Measurements from ENCODE around the gene C1QTNF12.
A peak's percentile ranks its signal among the peaks of the same experiment; 100 is the strongest.

C1QTNF12 gene

GRCh38 chr1:1208713-1209433 is 37.6 kb downstream of the C1QTNF12 start:
- H3K27me3 ChIP-seq (ENCODE audit: low read depth): no peaks in the 10 kb centered on the region
- in situ Hi-C loops (cut with MboI; ENCODE audit: low sequenced_read_pairs): no loop called here
- no peaks in the 10 kb centered on the region for H3K4me1 ChIP-seq
- H3K36me3 ChIP-seq (replicated peaks): no peaks in the 10 kb centered on the region
- no peak for DNase-seq (ENCODE audit: low spot score in 2 of 2)
- H3K9me3 ChIP-seq: no peaks in the 10 kb centered on the region
- H3K4me3 ChIP-seq: no peak overlapping the region

GRCh38 chr1:1207571-1207892 is 39.0 kb downstream of the C1QTNF12 start:
- H3K27me3 ChIP-seq (ENCODE audit: low read depth): no peaks in the 10 kb centered on the region
- no peaks in the 10 kb centered on the region for H3K4me1 ChIP-seq
- no peak for DNase-seq (ENCODE audit: low spot score in 2 of 2)
- no peak overlapping the region for H3K4me3 ChIP-seq
- no peaks in the 10 kb centered on the region for H3K36me3 ChIP-seq (replicated peaks)
- in situ Hi-C loops (cut with MboI; ENCODE audit: low sequenced_read_pairs): no loop called here
- no peaks in the 10 kb centered on the region for H3K9me3 ChIP-seq

DNA sequence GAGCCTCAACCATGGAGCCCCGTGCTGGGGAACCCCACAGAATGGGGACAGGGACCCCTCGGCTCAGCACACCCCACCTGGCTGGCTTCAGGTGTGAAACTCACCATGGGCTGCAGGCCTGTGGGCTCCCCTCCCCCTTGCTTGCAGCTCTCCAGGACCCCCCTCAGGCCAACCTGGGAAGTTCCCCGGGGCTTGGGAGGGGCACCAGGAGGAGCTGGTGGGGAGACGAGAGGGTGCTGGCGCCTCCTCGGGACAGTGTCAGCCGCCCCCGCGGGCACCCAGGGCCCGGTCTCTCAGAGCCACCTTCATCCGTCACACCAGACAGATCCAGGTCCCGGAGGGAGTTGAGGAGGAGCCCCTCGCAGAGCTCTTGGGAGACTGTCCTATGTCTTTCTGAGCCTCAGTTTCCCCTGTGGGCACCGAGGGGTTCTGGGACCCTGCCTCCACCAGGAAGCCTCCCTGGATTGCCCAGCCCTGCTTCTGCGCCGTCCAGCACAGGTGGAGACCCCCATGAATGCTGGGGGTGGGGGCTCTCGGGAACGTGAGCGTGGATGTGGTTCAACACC is 39.5 kb downstream of the C1QTNF12 start:
- no peaks in the 10 kb centered on the region for H3K36me3 ChIP-seq (replicated peaks)
- H3K9me3 ChIP-seq: no peaks in the 10 kb centered on the region
- in situ Hi-C loops (cut with MboI; ENCODE audit: low sequenced_read_pairs): no loop called here
- no peaks in the 10 kb centered on the region for H3K27me3 ChIP-seq (ENCODE audit: low read depth)
- H3K4me1 ChIP-seq: no peaks in the 10 kb centered on the region
- DNase-seq (ENCODE audit: low spot score in 2 of 2): no peak
- H3K4me3 ChIP-seq: no peak overlapping the region

GRCh38 chr1:1206376-1206965 is 40.1 kb downstream of the C1QTNF12 start, which contains the start of gene TNFRSF18:
Gene TNFRSF18 (minus strand): TSS chr1:1206592. CDS start chr1:1206571, 21 bp downstream.
- no peaks in the 10 kb centered on the region for H3K36me3 ChIP-seq (replicated peaks)
- no peak within 1 kb of the TSS for H3K4me3 ChIP-seq
- in situ Hi-C loops (cut with MboI; ENCODE audit: low sequenced_read_pairs): no loop called here
- no peaks in the 10 kb centered on the region for H3K4me1 ChIP-seq
- DNase-seq (ENCODE audit: low spot score in 2 of 2): no peak
- H3K9me3 ChIP-seq: no peaks in the 10 kb centered on the region
- no peaks in the 10 kb centered on the region for H3K27me3 ChIP-seq (ENCODE audit: low read depth)

GRCh38 chr1:1205769-1206375 is 40.6 kb downstream of the C1QTNF12 start:
- H3K9me3 ChIP-seq: no peaks in the 10 kb centered on the region
- no peak overlapping the region for H3K4me3 ChIP-seq
- H3K4me1 ChIP-seq: no peaks in the 10 kb centered on the region
- no peak for DNase-seq (ENCODE audit: low spot score in 2 of 2)
- H3K36me3 ChIP-seq (replicated peaks): no peaks in the 10 kb centered on the region
- H3K27me3 ChIP-seq (ENCODE audit: low read depth): no peaks in the 10 kb centered on the region
- in situ Hi-C loops (cut with MboI; ENCODE audit: low sequenced_read_pairs): no loop called here

DNA sequence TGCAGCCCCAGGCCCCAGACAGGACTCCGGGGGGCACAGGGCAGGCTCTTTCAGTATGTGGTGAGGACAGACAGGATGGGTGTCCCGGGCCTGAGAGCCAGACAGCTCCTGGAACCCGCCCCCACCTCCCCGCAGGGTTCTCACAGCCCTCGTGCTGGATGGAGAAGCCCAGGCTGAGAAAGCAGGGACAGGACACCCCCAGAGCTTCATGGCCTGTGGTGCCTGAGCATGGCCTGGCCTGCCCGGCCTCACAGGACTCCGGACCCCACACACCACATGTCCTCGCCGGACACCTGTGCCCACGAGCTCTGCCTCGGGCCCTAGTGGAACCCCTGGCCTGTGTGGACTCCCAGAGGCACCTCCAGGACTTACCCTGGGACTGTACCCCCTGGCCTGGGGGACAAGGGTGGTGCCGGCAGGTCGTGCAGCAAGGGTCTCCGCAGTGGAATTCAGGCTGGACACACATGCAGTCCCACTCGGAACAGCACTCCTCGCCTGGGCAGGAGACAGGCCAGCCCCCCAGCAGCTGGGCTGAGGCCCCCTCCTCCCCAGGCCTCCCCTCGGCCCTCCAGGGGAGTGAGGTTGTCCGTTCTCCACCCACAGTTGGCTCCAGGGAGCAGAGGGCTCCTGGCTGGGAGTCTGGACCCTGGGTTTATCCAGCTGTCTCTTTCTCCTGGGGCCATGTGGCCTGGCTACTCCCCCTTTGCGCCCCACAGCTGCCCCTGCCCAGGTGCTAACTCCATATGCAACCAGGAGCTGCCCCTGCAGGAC is 41.3 kb downstream of the C1QTNF12 start:
- Histone ChIP-seq H3K36me3 (replicated peaks) (no peaks in the 10 kb centered on the region), H3K4me1 (no peaks in the 10 kb centered on the region), H3K9me3 (no peaks in the 10 kb centered on the region), H3K27me3 (ENCODE audit: low read depth) (no peaks in the 10 kb centered on the region), H3K4me3 (no peak overlapping the region)
- in situ Hi-C loops (cut with MboI; ENCODE audit: low sequenced_read_pairs): no loop called here
- DNase-seq (ENCODE audit: low spot score in 2 of 2): no peak

DNA sequence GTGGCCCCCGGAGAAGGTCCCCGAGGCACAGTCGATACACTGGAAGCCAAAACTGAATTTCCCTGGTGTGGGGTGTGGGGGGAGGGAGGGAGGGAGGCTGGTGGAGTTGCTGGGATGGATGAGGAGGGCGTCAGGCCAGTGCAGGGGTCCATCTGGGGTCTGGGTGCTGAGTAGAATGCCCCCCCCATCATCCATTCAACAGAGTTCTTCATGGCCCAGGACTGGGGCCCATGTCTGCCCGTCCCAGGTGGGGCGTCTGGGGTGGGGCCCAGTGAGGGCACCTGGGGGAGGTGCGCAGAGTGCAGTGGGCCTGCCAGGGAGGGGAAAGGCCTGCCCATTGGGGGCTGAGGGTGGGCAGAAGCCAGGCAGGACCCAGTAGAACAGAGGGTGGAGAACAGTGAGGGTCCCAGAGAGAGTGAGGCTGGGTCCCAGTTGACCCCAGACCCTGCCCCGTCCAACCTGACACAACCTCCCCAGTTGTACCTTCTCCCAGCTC is 42.0 kb downstream of the C1QTNF12 start:
- Histone ChIP-seq H3K4me1 (no peaks in the 10 kb centered on the region), H3K27me3 (ENCODE audit: low read depth) (no peaks in the 10 kb centered on the region), H3K9me3 (no peaks in the 10 kb centered on the region), H3K36me3 (replicated peaks) (no peaks in the 10 kb centered on the region), H3K4me3 (no peak overlapping the region)
- in situ Hi-C loops (cut with MboI; ENCODE audit: low sequenced_read_pairs): no loop called here
- DNase-seq (ENCODE audit: low spot score in 2 of 2): no peak

GRCh38 chr1:1203561-1204424 is 42.7 kb downstream of the C1QTNF12 start:
- DNase-seq (ENCODE audit: low spot score in 2 of 2): no peak
- H3K9me3 ChIP-seq: no peaks in the 10 kb centered on the region
- no peaks in the 10 kb centered on the region for H3K27me3 ChIP-seq (ENCODE audit: low read depth)
- H3K4me1 ChIP-seq: no peaks in the 10 kb centered on the region
- no peaks in the 10 kb centered on the region for H3K36me3 ChIP-seq (replicated peaks)
- in situ Hi-C loops (cut with MboI; ENCODE audit: low sequenced_read_pairs): no loop called here
- H3K4me3 ChIP-seq: no peak overlapping the region

GRCh38 chr1:1202831-1203560 is 43.5 kb downstream of the C1QTNF12 start:
- no peak for DNase-seq (ENCODE audit: low spot score in 2 of 2)
- Histone ChIP-seq H3K27me3 (ENCODE audit: low read depth) (no peaks in the 10 kb centered on the region), H3K9me3 (no peaks in the 10 kb centered on the region), H3K4me3 (no peak overlapping the region), H3K4me1 (no peaks in the 10 kb centered on the region), H3K36me3 (replicated peaks) (no peaks in the 10 kb centered on the region)
- in situ Hi-C loops (cut with MboI; ENCODE audit: low sequenced_read_pairs): no loop called here

DNA sequence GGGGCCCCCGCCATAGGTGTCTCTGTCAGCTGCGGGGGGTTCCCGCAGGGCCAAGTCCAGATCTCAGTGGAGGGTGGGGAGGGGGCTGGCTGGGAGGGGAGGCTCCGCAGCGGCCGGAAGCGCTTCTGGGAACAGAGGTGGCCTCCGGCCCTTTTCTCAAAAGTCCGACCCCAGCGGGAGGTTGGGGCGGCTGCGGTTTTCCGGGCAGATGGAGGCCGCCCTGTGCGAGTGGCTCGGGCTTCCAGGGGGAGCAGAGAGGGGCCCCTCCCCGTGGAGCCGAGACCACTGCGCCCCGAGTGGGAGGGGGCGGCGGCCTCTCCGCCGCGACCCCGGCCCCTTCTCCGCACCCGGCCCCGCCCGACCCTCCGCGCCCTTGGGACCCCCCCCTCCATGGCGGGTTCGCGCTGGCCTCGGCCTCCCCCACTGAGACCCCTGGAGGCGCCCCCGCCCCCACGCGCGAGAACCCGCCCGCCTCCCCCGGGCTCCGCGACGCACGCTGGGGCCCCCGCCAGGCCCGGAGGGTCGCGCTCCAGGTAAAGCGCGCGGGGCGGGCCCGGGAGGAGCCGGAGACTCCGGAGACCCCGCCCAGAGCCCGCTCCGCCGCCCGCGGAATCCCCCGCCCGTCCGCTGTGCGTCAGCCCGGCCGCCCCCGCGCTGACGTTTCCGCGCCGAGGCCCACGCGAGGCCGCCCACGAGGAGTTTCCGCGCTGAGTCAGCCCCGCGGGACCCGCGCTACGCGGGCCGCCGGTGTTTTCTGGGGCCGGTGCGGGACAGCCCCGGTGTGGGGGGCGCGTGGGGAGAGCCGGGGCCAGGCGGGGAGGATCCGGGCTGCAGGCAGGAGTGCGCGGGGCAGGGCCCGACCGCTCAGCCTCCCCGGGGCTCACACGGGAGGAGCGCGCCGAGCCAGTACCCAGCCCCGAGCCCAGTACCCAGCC is 45.4 kb downstream of the C1QTNF12 start:
- Histone ChIP-seq H3K9me3 (no peaks in the 10 kb centered on the region), H3K4me1 (no peaks in the 10 kb centered on the region), H3K27me3 (ENCODE audit: low read depth) (no peaks in the 10 kb centered on the region), H3K36me3 (replicated peaks) (no peaks in the 10 kb centered on the region), H3K4me3 (peak overlapping the region; percentile 29)
- DNase-seq (ENCODE audit: low spot score in 2 of 2): peak; percentile 9 to 68
- in situ Hi-C loops (cut with MboI; ENCODE audit: low sequenced_read_pairs): no loop called here

DNA sequence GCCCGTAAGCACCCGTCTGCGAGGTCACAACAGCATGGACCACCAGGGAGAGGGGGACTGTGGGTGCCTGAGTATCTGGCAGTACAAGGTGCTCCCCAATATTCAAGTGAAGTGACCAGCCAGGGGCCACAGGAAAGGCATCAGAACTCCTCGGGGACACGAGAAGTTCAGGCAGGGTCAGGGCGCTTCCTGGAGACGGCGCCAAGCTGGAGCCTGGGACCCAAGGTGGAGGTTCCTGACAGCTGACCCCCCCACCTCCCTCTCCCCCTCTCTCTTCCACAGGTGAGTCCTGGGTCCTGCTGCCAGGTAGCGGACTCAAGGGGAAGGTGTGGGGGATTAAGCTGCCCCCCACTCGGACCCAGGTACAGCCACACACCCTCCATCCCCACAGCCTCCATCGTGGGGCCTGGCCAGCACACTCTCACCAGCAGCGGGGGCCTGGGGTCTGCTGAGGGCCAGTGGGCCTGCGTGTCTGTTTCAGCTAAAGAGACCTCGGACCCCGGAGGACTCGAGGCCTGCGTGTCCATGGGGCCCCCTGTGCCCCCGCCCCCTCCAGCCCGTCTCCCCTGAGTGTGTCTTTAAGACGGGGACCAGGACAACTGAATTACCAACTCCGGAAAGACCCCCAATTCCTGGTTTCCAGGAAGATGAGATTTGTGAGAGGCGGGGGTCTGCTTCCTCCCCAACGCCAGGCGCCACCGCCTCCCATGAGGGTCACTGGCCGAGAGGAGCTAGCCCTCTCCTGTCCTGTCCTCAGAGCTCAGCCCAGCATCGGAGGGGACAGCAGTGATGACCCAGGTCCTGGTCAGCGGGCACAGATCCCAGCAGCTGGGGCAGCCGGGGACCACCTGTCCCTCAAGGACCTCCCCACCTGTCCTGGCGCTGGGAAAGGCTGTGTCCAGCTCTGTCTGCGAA is 46.3 kb downstream of the C1QTNF12 start:
- in situ Hi-C loops (cut with MboI; ENCODE audit: low sequenced_read_pairs): no loop called here
- DNase-seq (ENCODE audit: low spot score in 2 of 2): no peak
- H3K4me1 ChIP-seq: no peaks in the 10 kb centered on the region
- peak overlapping the region; percentile 29 for H3K4me3 ChIP-seq
- no peaks in the 10 kb centered on the region for H3K27me3 ChIP-seq (ENCODE audit: low read depth)
- no peaks in the 10 kb centered on the region for H3K36me3 ChIP-seq (replicated peaks)
- no peaks in the 10 kb centered on the region for H3K9me3 ChIP-seq
